H1 (cell line): Measurements from ENCODE around the gene MED10. TPM values are rescaled to one million over a fixed set of nuclear protein-coding genes. Genes with fewer than 3 reads are reported as not detected.

Experiments
- CTCF ChIA-PET: fragments of 300-600 bp; sonication (Branson Sonifier 250); formaldehyde crosslinking; loops from one replicate; lab custom pipeline; 2021; ENCODE audit not compliant: partially characterized antibody; lab: Charles Lee
- POLR2A ChIA-PET: fragments of 300-600 bp; sonication (Branson Sonifier 250); formaldehyde crosslinking; loops from one replicate; lab custom pipeline; 2021; ENCODE audit warnings: inconsistent platforms; ENCODE audit not compliant: partially characterized antibody; lab: Charles Lee
- DNase-seq, 2 experiments: peaks; one replicate each; pipeline versions ENCODE4 v3.0.0 to v3.0.0-alpha.2; 2010 to 2022; ENCODE audit warnings: low spot score in 2 of 2, low read depth in 1 of 2, mixed read lengths in 1 of 2
- FAIRE-seq: peaks from 2 replicates; lab custom pipeline; 2011; peaks lifted over from hg19 to GRCh38; lab: Jason Lieb, UNC
- H2AFZ ChIP-seq: 2 replicates; pipeline ENCODE4 v1.8.1; 2012; ENCODE audit warnings: low read length, inconsistent platforms
- H2AK5ac ChIP-seq: 2 replicates; pipeline ENCODE4 v1.6.1; 2013; ENCODE audit warnings: low read depth, low read length
- H2BK120ac ChIP-seq: replicated peaks from 2 replicates; pipeline ENCODE3; 2013; ENCODE audit warnings: low read depth, low read length, inconsistent platforms
- H2BK12ac ChIP-seq: 2 replicates; pipeline ENCODE4 v1.6.1; 2013; ENCODE audit warnings: low read depth, low read length
- H2BK15ac ChIP-seq: 2 replicates; pipeline ENCODE4 v1.6.1; 2013; ENCODE audit warnings: low read length
- H2BK20ac ChIP-seq: 2 replicates; pipeline ENCODE4 v1.6.1; 2013; ENCODE audit warnings: low read length
- H2BK5ac ChIP-seq: 2 replicates; pipeline ENCODE4 v1.6.1; 2013; ENCODE audit warnings: low read depth, low read length
- H3K14ac ChIP-seq: 2 replicates; pipeline ENCODE4 v1.6.1; 2013; ENCODE audit warnings: inconsistent platforms; ENCODE audit not compliant: insufficient read length
- H3K18ac ChIP-seq: 2 replicates; pipeline ENCODE4 v1.6.1; 2013; ENCODE audit warnings: low read length; ENCODE audit errors: extremely low read depth
- H3K23ac ChIP-seq: 2 replicates; pipeline ENCODE4 v1.6.1; 2013; ENCODE audit warnings: inconsistent platforms; ENCODE audit not compliant: insufficient read length
- H3K23me2 ChIP-seq: 2 replicates; pipeline ENCODE4 v1.6.1; 2013; ENCODE audit warnings: low read depth, low read length
- H3K27ac ChIP-seq: 2 replicates; pipeline ENCODE4 v1.6.1; 2011; ENCODE audit warnings: low read depth, low read length, inconsistent platforms
- H3K27me3 ChIP-seq, 4 experiments: replicated peaks in 1 of 4; 1 replicate in 1 of 4; 2 replicates in 3 of 4; pipeline versions ENCODE4 v1.6.1 to v1.8.1; 2011 to 2013; ENCODE audit warnings: low read length in 3 of 4, mild to moderate bottlenecking in 3 of 4, inconsistent platforms in 2 of 4, mixed read lengths in 2 of 4, moderate library complexity in 1 of 4; ENCODE audit not compliant: control insufficient read depth in 3 of 4, insufficient read depth in 3 of 4; ENCODE audit errors: extremely low read depth in 1 of 4
- H3K36me3 ChIP-seq, 4 experiments: 2 replicates each; pipeline versions ENCODE4 v1.6.1 to v1.8.1; 2011 to 2013; ENCODE audit warnings: mild to moderate bottlenecking in 4 of 4, low read length in 3 of 4, moderate library complexity in 2 of 4, control low read depth in 1 of 4, inconsistent platforms in 1 of 4; ENCODE audit not compliant: insufficient read depth in 4 of 4, control insufficient read depth in 2 of 4
- H3K4ac ChIP-seq: replicated peaks from 2 replicates; pipeline ENCODE3; 2013; ENCODE audit warnings: low read length, low read depth, mixed read lengths, inconsistent platforms; ENCODE audit not compliant: insufficient read length
- H3K4me1 ChIP-seq, 4 experiments: replicated peaks in 1 of 4; 1 replicate in 1 of 4; 2 replicates in 3 of 4; pipeline versions ENCODE4 v1.6.1 to v1.8.1; 2011 to 2013; ENCODE audit warnings: low read length in 3 of 4, inconsistent platforms in 2 of 4, mixed read lengths in 1 of 4; ENCODE audit not compliant: insufficient read depth in 4 of 4, control insufficient read depth in 3 of 4
- H3K4me2 ChIP-seq, 2 experiments: 2 replicates each; pipeline versions ENCODE4 v1.6.1 to v1.8.1; 2011 to 2013; ENCODE audit warnings: low read depth in 2 of 2, low read length in 2 of 2, control low read depth in 1 of 2, inconsistent platforms in 1 of 2, mild to moderate bottlenecking in 1 of 2; ENCODE audit not compliant: insufficient read depth in 1 of 2
- H3K4me3 ChIP-seq, 4 experiments: fragments of 200-600, 300-600 bp in 1 of 4; sonication (generic), shearing (Covaris generic), sonication (Bioruptor Twin) in 1 of 4; 2 replicates each; pipeline versions ENCODE4 v1.5.1 to v1.8.1; 2011 to 2016; ENCODE audit warnings: low read length in 4 of 4, low read depth in 3 of 4, control low read depth in 2 of 4, inconsistent platforms in 2 of 4, mild to moderate bottlenecking in 2 of 4, mixed read lengths in 1 of 4, moderate library complexity in 1 of 4; ENCODE audit not compliant: insufficient read depth in 2 of 4; ENCODE audit errors: extremely low read depth in 1 of 4
- H3K56ac ChIP-seq: replicated peaks from 2 replicates; pipeline ENCODE3; 2013; ENCODE audit warnings: low read depth, mild to moderate bottlenecking, mixed read lengths, low read length, inconsistent platforms; ENCODE audit not compliant: insufficient read length
- H3K79me1 ChIP-seq: 2 replicates; pipeline ENCODE4 v1.6.1; 2013; ENCODE audit warnings: low read depth, low read length, control low read depth
- H3K79me2 ChIP-seq, 2 experiments: 2 replicates each; pipeline versions ENCODE4 v1.6.1 to v1.8.1; 2012 to 2013; ENCODE audit warnings: low read length in 2 of 2, mild to moderate bottlenecking in 2 of 2, inconsistent platforms in 1 of 2; ENCODE audit not compliant: insufficient read depth in 2 of 2, control insufficient read depth in 1 of 2
- H3K9ac ChIP-seq, 4 experiments: replicated peaks in 1 of 4; 1 replicate in 1 of 4; 2 replicates in 3 of 4; pipeline versions ENCODE4 v1.6.1 to v1.8.1; 2011 to 2013; ENCODE audit warnings: low read depth in 3 of 4, low read length in 3 of 4, control low read depth in 2 of 4, mild to moderate bottlenecking in 2 of 4, moderate library complexity in 2 of 4, inconsistent platforms in 1 of 4; ENCODE audit errors: extremely low read depth in 1 of 4
- H3K9me3 ChIP-seq, 2 experiments: 2 replicates each; pipeline versions ENCODE4 v1.6.1 to v1.8.1; 2012 to 2013; ENCODE audit warnings: mild to moderate bottlenecking in 2 of 2, moderate library complexity in 2 of 2, control low read depth in 1 of 2, inconsistent platforms in 1 of 2, low read depth in 1 of 2, low read length in 1 of 2, mixed read lengths in 1 of 2; ENCODE audit not compliant: insufficient read depth in 2 of 2
- H4K20me1 ChIP-seq, 2 experiments: replicated peaks in 1 of 2; 2 replicates each; pipeline versions ENCODE3 to v1.8.1; 2011 to 2013; ENCODE audit warnings: inconsistent platforms in 2 of 2, low read length in 2 of 2, mild to moderate bottlenecking in 1 of 2; ENCODE audit not compliant: insufficient read depth in 2 of 2, control insufficient read depth in 1 of 2
- H4K5ac ChIP-seq: 2 replicates; pipeline ENCODE4 v1.6.1; 2013; ENCODE audit warnings: low read length, low read depth, mixed read lengths, inconsistent platforms; ENCODE audit not compliant: insufficient read length
- H4K8ac ChIP-seq: 2 replicates; pipeline ENCODE4 v1.8.0; 2013; ENCODE audit warnings: mild to moderate bottlenecking, moderate library complexity, low read length, inconsistent platforms; ENCODE audit not compliant: insufficient read depth; ENCODE audit errors: extremely low read depth
- H4K91ac ChIP-seq: replicated peaks from 2 replicates; pipeline ENCODE3; 2013; ENCODE audit warnings: low read length, mixed read lengths, inconsistent platforms; ENCODE audit not compliant: insufficient read length
- CEBPB ChIP-seq: IDR thresholded peaks from 2 replicates; pipeline ENCODE4 v1.6.1; 2012; ENCODE audit warnings: low read depth, low read length
- HDAC2 ChIP-seq, 2 experiments: fragments of 300-600 bp in 1 of 2; sonication (generic) in 1 of 2; IDR thresholded peaks; 2 replicates each; pipeline ENCODE4 v1.6.1; 2011 to 2012; ENCODE audit warnings: low read depth in 2 of 2, low read length in 2 of 2, mild to moderate bottlenecking in 2 of 2, moderate library complexity in 2 of 2, borderline replicate concordance in 1 of 2, inconsistent platforms in 1 of 2
- JUN ChIP-seq: IDR thresholded peaks from 2 replicates; pipeline ENCODE4 v1.6.1; 2011; ENCODE audit warnings: low read depth, mild to moderate bottlenecking, improper control_type of control experiment, low read length
- KDM4A ChIP-seq: IDR thresholded peaks from one replicate; pipeline ENCODE4 v1.7.1; 2012; ENCODE audit warnings: low read depth, mild to moderate bottlenecking, moderate library complexity, low read length, inconsistent platforms; ENCODE audit not compliant: severe bottlenecking
- NANOG ChIP-seq: IDR thresholded peaks from 2 replicates; pipeline ENCODE4 v1.6.1; 2011; ENCODE audit warnings: low read length, low read depth, mild to moderate bottlenecking, inconsistent platforms; ENCODE audit not compliant: insufficient read depth, poor library complexity, severe bottlenecking
- POU5F1 ChIP-seq: IDR thresholded peaks from 2 replicates; pipeline ENCODE4 v1.6.1; 2011; ENCODE audit warnings: low read depth, mild to moderate bottlenecking, low read length, moderate library complexity
- RBBP5 ChIP-seq: IDR thresholded peaks from 2 replicates; pipeline ENCODE4 v1.7.1; 2012; ENCODE audit warnings: low read depth, mild to moderate bottlenecking, inconsistent platforms, low read length, moderate library complexity, borderline replicate concordance
- RNF2 ChIP-seq: fragments of 200-900, 300-1000 bp; sonication (generic); IDR thresholded peaks from 2 replicates; pipeline ENCODE4 v1.7.1; 2016; ENCODE audit warnings: borderline replicate concordance, low read depth, mild to moderate bottlenecking, antibody characterized with exemption, low read length; ENCODE audit not compliant: poor library complexity, severe bottlenecking; ENCODE audit errors: missing control alignments
- SIRT6 ChIP-seq: IDR thresholded peaks from one replicate; pipeline ENCODE4 v1.7.1; 2012; ENCODE audit warnings: low read length, inconsistent platforms
- SUZ12 ChIP-seq: fragments of 200-600 bp; sonication (generic); IDR thresholded peaks from 2 replicates; pipeline ENCODE4 v1.6.1; 2012; ENCODE audit warnings: mild to moderate bottlenecking, inconsistent platforms, low read length, moderate library complexity, mixed read lengths
- TCF12 ChIP-seq: IDR thresholded peaks from 2 replicates; pipeline ENCODE4 v1.6.1; 2011; ENCODE audit warnings: low read depth, mild to moderate bottlenecking, low read length
- WGBS, 2 experiments: shearing (Covaris generic) in 1 of 2; methylation state at CpG; one replicate each; pipeline versions ENCODE4 v1.1.6 to v1.1.7; 2013 to 2015; ENCODE audit warnings: low lambda C conversion rate in 2 of 2, mixed read lengths in 2 of 2, inconsistent platforms in 1 of 2, low coverage in 1 of 2, missing lambda C conversion rate in 1 of 2; ENCODE audit not compliant: insufficient replicate concordance in 2 of 2, insufficient coverage in 1 of 2, insufficient read length in 1 of 2; ENCODE audit errors: extremely low coverage in 1 of 2, missing lambda C conversion rate in 1 of 2; 5-methylcytosine and 5-hydroxymethylcytosine counted together
- polyA plus RNA-seq, 7 experiments: library from polyadenylated mRNA; depleted of rRNA in 3 of 7; stranded (reverse) in 5 of 7; unstranded in 2 of 7; fragments of >200 nt in 5 of 7; fragments of 200-250 nt in 2 of 7; gene quantifications; 1 replicate in 5 of 7; 2 replicates in 1 of 7; 4 replicates in 1 of 7; pipeline versions ENCODE4 v1.2.1 to v1.2.3, GENCODE V29; 2011 to 2013; ENCODE audit warnings: missing spikeins in 2 of 7, mixed read lengths in 2 of 7
- total RNA-seq: library from RNA; stranded (reverse); fragmentation: NEBNext Ultra II Directional; extraction: Animal tissue kit (Norgen Biotek cat#: 25700); gene quantifications from 2 replicates; pipeline ENCODE4 v1.2.1, GENCODE V29; 2021
- TF ChIP-seq, protein P1 (sequence below): IDR thresholded peaks from 2 replicates; pipeline ENCODE4 v1.6.1; 2011; ENCODE audit warnings: low read depth, mild to moderate bottlenecking, low read length; ENCODE audit not compliant: insufficient read depth

Gene MED10
- total and polyA plus RNA-seq, 2 of the 8 experiments (the other 6 are each of a cell fraction or from before 2014, with no cell fraction given), result 20.1 to 23.2 TPM

GRCh38 chr5:6407558-6408259 is 29.4 kb upstream of the MED10 start:
- no peak overlapping the region for H3K4me3 ChIP-seq
- H3K23me2 ChIP-seq, result no peaks in the 10 kb centered on the region
- H2BK20ac ChIP-seq, result no peak overlapping the region
- no peaks in the 10 kb centered on the region for H3K79me1 ChIP-seq
- H3K56ac ChIP-seq, result no peak overlapping the region
- no peak overlapping the region for H3K4ac ChIP-seq
- no peak overlapping the region for H2AFZ ChIP-seq
- H3K23ac ChIP-seq, result no peak overlapping the region
- no peak overlapping the region for H3K9ac ChIP-seq
- H2BK12ac ChIP-seq, result no peak overlapping the region
- H3K18ac ChIP-seq, result no peak overlapping the region
- peaks cover 0 to 1% (median 0%) of the 10 kb centered on the region in 4 experiments; a peak in 1 of 7 replicates for H3K27me3 ChIP-seq
- no peak overlapping the region for H2AK5ac ChIP-seq
- no peaks in the 10 kb centered on the region for H3K79me2 ChIP-seq
- no peaks in the 10 kb centered on the region for H4K20me1 ChIP-seq
- no peak overlapping the region for H4K5ac ChIP-seq
- WGBS, 2 experiments, result 82% methylated on average over 6 of the region's 6 CpGs; no CpG with 5 or more reads in 1 of the 2 experiments
- H3K27ac ChIP-seq, result no peak overlapping the region
- CTCF ChIA-PET, result no interaction called here
- H2BK120ac ChIP-seq, result no peak overlapping the region
- no peak for FAIRE-seq
- no peak for DNase-seq
- POLR2A ChIA-PET, result interaction anchor here (0.6 kb wide), 1 partner anchor 39 kb away, joined by 3 read pairs; no protein-coding TSS in a partner anchor
- no peak overlapping the region for H3K14ac ChIP-seq
- no peak overlapping the region for H3K4me2 ChIP-seq
- H2BK15ac ChIP-seq, result no peak overlapping the region
- no peak overlapping the region for H4K8ac ChIP-seq
- no peaks in the 10 kb centered on the region for H3K4me1 ChIP-seq
- H4K91ac ChIP-seq, result no peak overlapping the region
- H3K36me3 ChIP-seq, result no peaks in the 10 kb centered on the region
- H3K9me3 ChIP-seq, result no peaks in the 10 kb centered on the region
- H2BK5ac ChIP-seq, result no peak overlapping the region
- no peak for TF ChIP-seq SIRT6
- TF ChIP-seq SUZ12, result no peak
- TF ChIP-seq KDM4A, result no peak
- TF ChIP-seq RBBP5, result no peak
- TF ChIP-seq CEBPB, result no peak
- no peak for TF ChIP-seq HDAC2 (IDR thresholded peaks at IDR 0.05; ENCODE audit: borderline replicate concordance in 1 of 2, low read depth in 2 of 2, low read length in 2 of 2)
- no peak for TF ChIP-seq JUN
- no peak for TF ChIP-seq TCF12
- no peak for TF ChIP-seq POU5F1
- no peak for TF ChIP-seq RNF2
- TF ChIP-seq, protein P1, sequence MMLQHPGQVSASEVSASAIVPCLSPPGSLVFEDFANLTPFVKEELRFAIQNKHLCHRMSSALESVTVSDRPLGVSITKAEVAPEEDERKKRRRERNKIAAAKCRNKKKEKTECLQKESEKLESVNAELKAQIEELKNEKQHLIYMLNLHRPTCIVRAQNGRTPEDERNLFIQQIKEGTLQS, result no peak
- TF ChIP-seq NANOG, result no peak
